Measurements from ENCODE around the gene CSNK2A3.

Gene CSNK2A3

GRCh38 chr11:11306855-11307254 is 46.2 kb downstream of the CSNK2A3 start:
- Histone ChIP-seq H2AFZ (ENCODE audit: low read depth, low read length) (no peak overlapping the region), H3K27ac (ENCODE audit: low read length) (no peak overlapping the region), H3K9ac (ENCODE audit: low read depth, low read length) (no peak overlapping the region), H3K79me2 (ENCODE audit: insufficient read depth, low read length) (no peaks in the 10 kb centered on the region), H3K36me3 (ENCODE audit: insufficient read depth, low read length) (no peaks in the 10 kb centered on the region), H4K20me1 (ENCODE audit: insufficient read depth, low read length) (no peaks in the 10 kb centered on the region), H3K4me3 (ENCODE audit: low read depth in 1 of 2, low read length in 2 of 2) (no peak overlapping the region), H3K4me2 (ENCODE audit: insufficient read depth, low read length) (no peak overlapping the region), H3K27me3 (ENCODE audit: insufficient read depth, low read length, poor library complexity) (no peaks in the 10 kb centered on the region), H3K4me1 (ENCODE audit: insufficient read depth, low read length) (no peaks in the 10 kb centered on the region), H3K9me3 (ENCODE audit: insufficient read depth, low read length, severe bottlenecking) (no peaks in the 10 kb centered on the region)
- TF ChIP-seq, protein P1, sequence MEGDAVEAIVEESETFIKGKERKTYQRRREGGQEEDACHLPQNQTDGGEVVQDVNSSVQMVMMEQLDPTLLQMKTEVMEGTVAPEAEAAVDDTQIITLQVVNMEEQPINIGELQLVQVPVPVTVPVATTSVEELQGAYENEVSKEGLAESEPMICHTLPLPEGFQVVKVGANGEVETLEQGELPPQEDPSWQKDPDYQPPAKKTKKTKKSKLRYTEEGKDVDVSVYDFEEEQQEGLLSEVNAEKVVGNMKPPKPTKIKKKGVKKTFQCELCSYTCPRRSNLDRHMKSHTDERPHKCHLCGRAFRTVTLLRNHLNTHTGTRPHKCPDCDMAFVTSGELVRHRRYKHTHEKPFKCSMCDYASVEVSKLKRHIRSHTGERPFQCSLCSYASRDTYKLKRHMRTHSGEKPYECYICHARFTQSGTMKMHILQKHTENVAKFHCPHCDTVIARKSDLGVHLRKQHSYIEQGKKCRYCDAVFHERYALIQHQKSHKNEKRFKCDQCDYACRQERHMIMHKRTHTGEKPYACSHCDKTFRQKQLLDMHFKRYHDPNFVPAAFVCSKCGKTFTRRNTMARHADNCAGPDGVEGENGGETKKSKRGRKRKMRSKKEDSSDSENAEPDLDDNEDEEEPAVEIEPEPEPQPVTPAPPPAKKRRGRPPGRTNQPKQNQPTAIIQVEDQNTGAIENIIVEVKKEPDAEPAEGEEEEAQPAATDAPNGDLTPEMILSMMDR (IDR thresholded peaks at IDR 0.05; ENCODE audit: borderline replicate concordance, extremely low read depth, low read length, poor library complexity, severe bottlenecking): no peak
- no peak for TF ChIP-seq EZH2 (IDR thresholded peaks at IDR 0.05; ENCODE audit: borderline replicate concordance, low read depth, low read length, severe bottlenecking)
- no peak for DNase-seq
- ATAC-seq (ENCODE audit: insufficient read depth, low read depth): no peak

- H3K79me2 ChIP-seq (ENCODE audit: insufficient read depth, low read length): no peaks in the 10 kb centered on the region
- no peak overlapping the region for H3K4me3 ChIP-seq (ENCODE audit: low read depth in 1 of 2, low read length in 2 of 2)
- H3K4me2 ChIP-seq (ENCODE audit: insufficient read depth, low read length): no peak overlapping the region
- no peaks in the 10 kb centered on the region for H3K36me3 ChIP-seq (ENCODE audit: insufficient read depth, low read length)
- no peak overlapping the region for H3K9ac ChIP-seq (ENCODE audit: low read depth, low read length)
- no peak overlapping the region for H3K27ac ChIP-seq (ENCODE audit: low read length)
- TF ChIP-seq, protein P1 (IDR thresholded peaks at IDR 0.05; ENCODE audit: borderline replicate concordance, extremely low read depth, low read length, poor library complexity, severe bottlenecking): no peak
- TF ChIP-seq EZH2 (IDR thresholded peaks at IDR 0.05; ENCODE audit: borderline replicate concordance, low read depth, low read length, severe bottlenecking): no peak
- H3K27me3 ChIP-seq (ENCODE audit: insufficient read depth, low read length, poor library complexity): peaks cover 7% of the 10 kb centered on the region
- H3K4me1 ChIP-seq (ENCODE audit: insufficient read depth, low read length): no peaks in the 10 kb centered on the region
- DNase-seq (no peak), ATAC-seq (ENCODE audit: insufficient read depth, low read depth) (no peak)
- H4K20me1 ChIP-seq (ENCODE audit: insufficient read depth, low read length): no peaks in the 10 kb centered on the region
- no peaks in the 10 kb centered on the region for H3K9me3 ChIP-seq (ENCODE audit: insufficient read depth, low read length, severe bottlenecking)
- H2AFZ ChIP-seq (ENCODE audit: low read depth, low read length): no peak overlapping the region
Measured at GRCh38 chr11:11304550-11304949, 48.5 kb downstream of the CSNK2A3 start.

DNA sequence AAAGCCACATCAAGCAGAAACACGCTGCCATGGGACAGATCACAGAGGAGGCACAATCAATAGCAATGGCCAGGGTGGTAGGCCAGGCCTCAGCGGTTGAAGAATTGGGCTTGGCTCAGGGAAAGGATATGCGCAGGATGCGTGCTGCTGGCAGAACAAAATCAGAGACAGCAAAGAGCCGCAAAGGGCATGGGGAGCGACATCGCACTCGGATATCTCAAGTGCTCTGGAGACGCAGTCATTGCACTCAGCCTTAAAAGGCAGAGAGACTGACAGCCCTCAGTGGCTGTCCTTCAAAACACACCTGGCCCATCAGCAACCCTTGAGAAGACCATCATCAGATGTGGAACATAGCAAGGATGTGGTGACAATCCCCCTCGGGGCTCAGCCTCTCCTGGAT is 50.5 kb downstream of the CSNK2A3 start:
- Histone ChIP-seq H3K9me3 (ENCODE audit: insufficient read depth, low read length, severe bottlenecking) (no peaks in the 10 kb centered on the region), H3K9ac (ENCODE audit: low read depth, low read length) (no peak overlapping the region), H4K20me1 (ENCODE audit: insufficient read depth, low read length) (no peaks in the 10 kb centered on the region), H3K4me2 (ENCODE audit: insufficient read depth, low read length) (no peak overlapping the region), H3K27ac (ENCODE audit: low read length) (no peak overlapping the region), H3K79me2 (ENCODE audit: insufficient read depth, low read length) (no peaks in the 10 kb centered on the region), H3K4me3 (ENCODE audit: low read depth in 1 of 2, low read length in 2 of 2) (no peak overlapping the region), H3K27me3 (ENCODE audit: insufficient read depth, low read length, poor library complexity) (peaks cover 7% of the 10 kb centered on the region), H3K36me3 (ENCODE audit: insufficient read depth, low read length) (no peaks in the 10 kb centered on the region), H2AFZ (ENCODE audit: low read depth, low read length) (no peak overlapping the region), H3K4me1 (ENCODE audit: insufficient read depth, low read length) (no peaks in the 10 kb centered on the region)
- DNase-seq: no peak
- TF ChIP-seq, protein P1 (IDR thresholded peaks at IDR 0.05; ENCODE audit: borderline replicate concordance, extremely low read depth, low read length, poor library complexity, severe bottlenecking): no peak
- TF ChIP-seq EZH2 (IDR thresholded peaks at IDR 0.05; ENCODE audit: borderline replicate concordance, low read depth, low read length, severe bottlenecking): no peak
- ATAC-seq (ENCODE audit: insufficient read depth, low read depth): no peak

All from DND-41 (cell line).